ENCODE measurements around the gene TNFRSF4. TPM values are rescaled to one million over a fixed set of nuclear protein-coding genes. Genes with fewer than 3 reads are reported as not detected.

Gene TNFRSF4
- total and polyA plus RNA-seq, 9 of the 15 experiments (the other 6 are each of a cell fraction or from before 2014, with no cell fraction given), result 0.07 to 0.44 (median 0.19) TPM; not detected in 5

DNA sequence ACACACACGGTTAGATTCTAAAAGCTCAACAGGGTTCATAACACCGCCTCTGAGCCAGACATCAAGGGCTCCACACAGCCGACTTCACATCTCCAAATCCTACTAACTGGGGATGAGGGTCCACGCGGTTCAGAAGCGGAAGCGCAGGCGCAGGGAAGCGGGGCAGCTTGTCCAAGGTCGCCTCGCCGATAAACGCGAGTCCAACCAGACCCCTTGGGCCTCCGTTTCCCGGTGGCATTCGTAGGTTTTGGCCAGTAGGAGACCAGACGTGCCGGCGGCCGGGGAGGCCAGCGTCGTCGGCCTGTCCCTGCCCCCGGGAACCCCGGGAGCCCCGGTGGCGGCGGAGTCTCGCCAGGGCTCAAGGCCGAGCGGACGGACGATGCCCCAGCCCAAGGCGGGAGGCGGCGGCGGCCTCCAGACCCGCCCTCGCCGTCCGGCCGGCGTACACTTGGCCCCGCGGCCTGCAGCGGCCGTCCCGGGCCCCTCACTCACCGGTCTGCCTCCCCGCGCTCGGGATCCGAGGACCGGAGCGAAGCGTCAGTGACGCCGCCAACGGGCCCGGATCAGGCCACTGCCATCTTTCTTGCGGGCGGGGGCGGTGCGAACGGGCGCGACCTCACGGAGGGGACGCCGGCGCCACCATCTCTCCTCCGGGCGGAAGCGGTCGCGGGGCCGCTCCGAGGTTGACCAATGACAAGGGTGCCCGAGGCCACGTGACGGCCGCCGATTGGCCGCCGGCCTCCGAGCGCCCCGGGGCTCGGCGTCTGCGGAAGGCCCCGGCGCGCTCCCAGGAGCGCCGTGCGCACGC, 17.7 kb upstream of the TNFRSF4 start, which contains the start of gene SDF4 (continued):
- TF ChIP-seq, protein P1, sequence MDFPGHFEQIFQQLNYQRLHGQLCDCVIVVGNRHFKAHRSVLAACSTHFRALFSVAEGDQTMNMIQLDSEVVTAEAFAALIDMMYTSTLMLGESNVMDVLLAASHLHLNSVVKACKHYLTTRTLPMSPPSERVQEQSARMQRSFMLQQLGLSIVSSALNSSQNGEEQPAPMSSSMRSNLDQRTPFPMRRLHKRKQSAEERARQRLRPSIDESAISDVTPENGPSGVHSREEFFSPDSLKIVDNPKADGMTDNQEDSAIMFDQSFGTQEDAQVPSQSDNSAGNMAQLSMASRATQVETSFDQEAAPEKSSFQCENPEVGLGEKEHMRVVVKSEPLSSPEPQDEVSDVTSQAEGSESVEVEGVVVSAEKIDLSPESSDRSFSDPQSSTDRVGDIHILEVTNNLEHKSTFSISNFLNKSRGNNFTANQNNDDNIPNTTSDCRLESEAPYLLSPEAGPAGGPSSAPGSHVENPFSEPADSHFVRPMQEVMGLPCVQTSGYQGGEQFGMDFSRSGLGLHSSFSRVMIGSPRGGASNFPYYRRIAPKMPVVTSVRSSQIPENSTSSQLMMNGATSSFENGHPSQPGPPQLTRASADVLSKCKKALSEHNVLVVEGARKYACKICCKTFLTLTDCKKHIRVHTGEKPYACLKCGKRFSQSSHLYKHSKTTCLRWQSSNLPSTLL (IDR thresholded peaks at IDR 0.05), result no peak
- TF ChIP-seq KLF13 (tag; IDR thresholded peaks at IDR 0.05; ENCODE audit: borderline replicate concordance, low read depth), result 0 out of 2 replicates have a peak, but pooled peaks have one; percentile 53
- TF ChIP-seq ZNF143 (CRISPR knock-in tag; IDR thresholded peaks at IDR 0.05), result no peak
- TF ChIP-seq ZFP30 (CRISPR knock-in tag; IDR thresholded peaks at IDR 0.05; ENCODE audit: borderline replicate concordance), result no peak
- no peak for TF ChIP-seq RBM17 (IDR thresholded peaks at IDR 0.05; ENCODE audit: borderline replicate concordance, low read depth, low read length)
- TF ChIP-seq SREBF1 (IDR thresholded peaks at IDR 0.05; ENCODE audit: borderline replicate concordance, low read depth, low read length), result no peak
- TF ChIP-seq NCOA6 (IDR thresholded peaks at IDR 0.05), result no peak
- TF ChIP-seq MTA2 (IDR thresholded peaks at IDR 0.05; ENCODE audit: low read depth), result no peak
- TF ChIP-seq ZNF146 (CRISPR knock-in tag; IDR thresholded peaks at IDR 0.05; ENCODE audit: unreplicated experiment), result no peak
- TF ChIP-seq, protein P2, sequence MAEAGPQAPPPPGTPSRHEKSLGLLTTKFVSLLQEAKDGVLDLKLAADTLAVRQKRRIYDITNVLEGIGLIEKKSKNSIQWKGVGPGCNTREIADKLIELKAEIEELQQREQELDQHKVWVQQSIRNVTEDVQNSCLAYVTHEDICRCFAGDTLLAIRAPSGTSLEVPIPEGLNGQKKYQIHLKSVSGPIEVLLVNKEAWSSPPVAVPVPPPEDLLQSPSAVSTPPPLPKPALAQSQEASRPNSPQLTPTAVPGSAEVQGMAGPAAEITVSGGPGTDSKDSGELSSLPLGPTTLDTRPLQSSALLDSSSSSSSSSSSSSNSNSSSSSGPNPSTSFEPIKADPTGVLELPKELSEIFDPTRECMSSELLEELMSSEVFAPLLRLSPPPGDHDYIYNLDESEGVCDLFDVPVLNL (CRISPR knock-in tag; IDR thresholded peaks at IDR 0.05; ENCODE audit: low read depth), result no peak
- no peak; the same call in 1 of the 2 replicates for TF ChIP-seq TOE1 (IDR thresholded peaks at IDR 0.05; ENCODE audit: borderline replicate concordance)
- TF ChIP-seq TOE1 (CRISPR knock-in tag; IDR thresholded peaks at IDR 0.05; ENCODE audit: borderline replicate concordance, low read depth), result no peak
- TF ChIP-seq BDP1 (IDR thresholded peaks at IDR 0.05; ENCODE audit: insufficient read depth, insufficient read length), result no peak
- peak; percentile 88 for TF ChIP-seq MEIS2 (IDR thresholded peaks at IDR 0.05; ENCODE audit: partially characterized antibody)
- TF ChIP-seq BMI1 (IDR thresholded peaks at IDR 0.05; ENCODE audit: low read length), result no peak
- no peak for TF ChIP-seq MEF2D (tag; conservative IDR thresholded peaks at IDR 0.05; ENCODE audit: low read depth)
- TF ChIP-seq SIN3A (IDR thresholded peaks at IDR 0.05; ENCODE audit: borderline replicate concordance in 2 of 2, control insufficient read depth in 1 of 2, low read depth in 2 of 2, low read length in 2 of 2), result peak; percentile 47 to 56; a peak in 1 of 4 replicates
- TF ChIP-seq, protein P3, sequence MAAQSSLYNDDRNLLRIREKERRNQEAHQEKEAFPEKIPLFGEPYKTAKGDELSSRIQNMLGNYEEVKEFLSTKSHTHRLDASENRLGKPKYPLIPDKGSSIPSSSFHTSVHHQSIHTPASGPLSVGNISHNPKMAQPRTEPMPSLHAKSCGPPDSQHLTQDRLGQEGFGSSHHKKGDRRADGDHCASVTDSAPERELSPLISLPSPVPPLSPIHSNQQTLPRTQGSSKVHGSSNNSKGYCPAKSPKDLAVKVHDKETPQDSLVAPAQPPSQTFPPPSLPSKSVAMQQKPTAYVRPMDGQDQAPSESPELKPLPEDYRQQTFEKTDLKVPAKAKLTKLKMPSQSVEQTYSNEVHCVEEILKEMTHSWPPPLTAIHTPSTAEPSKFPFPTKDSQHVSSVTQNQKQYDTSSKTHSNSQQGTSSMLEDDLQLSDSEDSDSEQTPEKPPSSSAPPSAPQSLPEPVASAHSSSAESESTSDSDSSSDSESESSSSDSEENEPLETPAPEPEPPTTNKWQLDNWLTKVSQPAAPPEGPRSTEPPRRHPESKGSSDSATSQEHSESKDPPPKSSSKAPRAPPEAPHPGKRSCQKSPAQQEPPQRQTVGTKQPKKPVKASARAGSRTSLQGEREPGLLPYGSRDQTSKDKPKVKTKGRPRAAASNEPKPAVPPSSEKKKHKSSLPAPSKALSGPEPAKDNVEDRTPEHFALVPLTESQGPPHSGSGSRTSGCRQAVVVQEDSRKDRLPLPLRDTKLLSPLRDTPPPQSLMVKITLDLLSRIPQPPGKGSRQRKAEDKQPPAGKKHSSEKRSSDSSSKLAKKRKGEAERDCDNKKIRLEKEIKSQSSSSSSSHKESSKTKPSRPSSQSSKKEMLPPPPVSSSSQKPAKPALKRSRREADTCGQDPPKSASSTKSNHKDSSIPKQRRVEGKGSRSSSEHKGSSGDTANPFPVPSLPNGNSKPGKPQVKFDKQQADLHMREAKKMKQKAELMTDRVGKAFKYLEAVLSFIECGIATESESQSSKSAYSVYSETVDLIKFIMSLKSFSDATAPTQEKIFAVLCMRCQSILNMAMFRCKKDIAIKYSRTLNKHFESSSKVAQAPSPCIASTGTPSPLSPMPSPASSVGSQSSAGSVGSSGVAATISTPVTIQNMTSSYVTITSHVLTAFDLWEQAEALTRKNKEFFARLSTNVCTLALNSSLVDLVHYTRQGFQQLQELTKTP (IDR thresholded peaks at IDR 0.05; ENCODE audit: low read depth in 1 of 2, partially characterized antibody in 2 of 2), result no peak
- no peak for TF ChIP-seq LCOR (CRISPR knock-in tag; IDR thresholded peaks at IDR 0.05)
- TF ChIP-seq DPF2 (IDR thresholded peaks at IDR 0.05), result no peak
- TF ChIP-seq FOXJ2 (tag; IDR thresholded peaks at IDR 0.05), result no peak

Data from K562 (cell line).